OCI-LY3 (cell line): Measurements from ENCODE around the gene SLC28A3.

Source experiments
- H2AFZ ChIP-seq: fragments of 200-600, 300-600 bp; shearing (Covaris generic); 2 replicates; pipeline ENCODE4 v1.6.0; 2014; ENCODE audit warnings: antibody characterized with exemption, low read depth, low read length
- H3K27ac ChIP-seq: fragments of 200-600, 300-600 bp; sonication (generic); 2 replicates; pipeline ENCODE4 v1.5.1; 2014; ENCODE audit warnings: mild to moderate bottlenecking, low read length, moderate library complexity, mixed read lengths
- H3K27me3 ChIP-seq: fragments of 200-600, 300-600 bp; sonication (generic); 2 replicates; pipeline ENCODE4 v1.6.1; 2014; ENCODE audit warnings: low read depth, low read length, mixed read lengths
- H3K36me3 ChIP-seq: fragments of 200-600, 300-600 bp; sonication (generic); replicated peaks from 2 replicates; pipeline ENCODE3; 2014; ENCODE audit warnings: low read depth, low read length, mixed read lengths
- H3K4me1 ChIP-seq: fragments of 300-600, 200-600 bp; sonication (generic); 2 replicates; pipeline ENCODE4 v1.6.1; 2014; ENCODE audit warnings: low read length, mixed read lengths
- H3K4me2 ChIP-seq: fragments of 200-600, 300-600 bp; sonication (generic); 2 replicates; pipeline ENCODE4 v1.6.1; 2014; ENCODE audit warnings: low read length, mixed read lengths
- H3K4me3 ChIP-seq: fragments of 300-600, 200-600 bp; sonication (generic); 2 replicates; pipeline ENCODE4 v1.5.1; 2014; ENCODE audit warnings: antibody characterized with exemption, mild to moderate bottlenecking, low read length, moderate library complexity
- H3K79me2 ChIP-seq: fragments of 300-600, 200-600 bp; shearing (Covaris generic); 2 replicates; pipeline ENCODE4 v1.6.1; 2014; ENCODE audit warnings: mild to moderate bottlenecking, low read length, mixed read lengths
- H3K9ac ChIP-seq: fragments of 300-600, 200-600 bp; shearing (Covaris generic); 2 replicates; pipeline ENCODE4 v1.6.0; 2014; ENCODE audit warnings: mild to moderate bottlenecking, low read length, moderate library complexity
- H3K9me3 ChIP-seq: fragments of 200-600, 300-600 bp; shearing (Covaris generic); 2 replicates; pipeline ENCODE4 v1.6.1; 2014; ENCODE audit warnings: low read length, mixed read lengths; ENCODE audit not compliant: insufficient read depth
- H4K20me1 ChIP-seq: fragments of 200-600, 300-600 bp; sonication (generic); 2 replicates; pipeline ENCODE4 v1.6.1; 2016; ENCODE audit warnings: low read length, mixed read lengths; ENCODE audit not compliant: insufficient read depth
- CTCF ChIP-seq: fragments of 200-600, 300-600 bp; sonication (generic); IDR thresholded peaks from 2 replicates; pipeline ENCODE4 v1.5.1; 2014; ENCODE audit warnings: antibody characterized with exemption, low read length, low read depth
- EZH2phosphoT487 ChIP-seq: fragments of 200-600 bp; shearing (Covaris generic); IDR thresholded peaks from 2 replicates; pipeline ENCODE4 v1.6.1; 2018; ENCODE audit warnings: antibody characterized with exemption, mixed run types, low read depth

Gene SLC28A3

GRCh38 chr9:84304166-84304565 is 36.4 kb downstream of the SLC28A3 start:
- Histone ChIP-seq H3K27ac (no peak overlapping the region), H2AFZ (no peak overlapping the region), H3K4me1 (no peaks in the 10 kb centered on the region), H3K9ac (no peak overlapping the region), H4K20me1 (no peaks in the 10 kb centered on the region), H3K4me3 (no peak overlapping the region), H3K4me2 (no peak overlapping the region), H3K27me3 (no peaks in the 10 kb centered on the region), H3K79me2 (no peaks in the 10 kb centered on the region), H3K9me3 (no peaks in the 10 kb centered on the region), H3K36me3 (no peaks in the 10 kb centered on the region)
- TF ChIP-seq EZH2phosphoT487 (no peak), CTCF (no peak)

- Histone ChIP-seq H4K20me1 (no peaks in the 10 kb centered on the region), H3K9ac (no peak overlapping the region), H3K9me3 (no peaks in the 10 kb centered on the region), H3K4me1 (no peaks in the 10 kb centered on the region), H3K27ac (no peak overlapping the region), H2AFZ (no peak overlapping the region), H3K27me3 (no peaks in the 10 kb centered on the region), H3K36me3 (no peaks in the 10 kb centered on the region), H3K79me2 (no peaks in the 10 kb centered on the region), H3K4me3 (no peak overlapping the region), H3K4me2 (no peak overlapping the region)
- TF ChIP-seq CTCF (no peak), EZH2phosphoT487 (no peak)
Measured at GRCh38 chr9:84303061-84303460, 37.5 kb downstream of the SLC28A3 start.

- TF ChIP-seq EZH2phosphoT487 (no peak), CTCF (no peak)
- no peaks in the 10 kb centered on the region for H3K4me1 ChIP-seq
- H3K9me3 ChIP-seq, result no peaks in the 10 kb centered on the region
- no peaks in the 10 kb centered on the region for H4K20me1 ChIP-seq
- H3K27ac ChIP-seq, result no peak overlapping the region
- H3K27me3 ChIP-seq, result no peaks in the 10 kb centered on the region
- H3K79me2 ChIP-seq, result no peaks in the 10 kb centered on the region
- H3K4me3 ChIP-seq, result no peak overlapping the region
- no peak overlapping the region for H2AFZ ChIP-seq
- no peak overlapping the region for H3K4me2 ChIP-seq
- no peaks in the 10 kb centered on the region for H3K36me3 ChIP-seq
- H3K9ac ChIP-seq, result no peak overlapping the region
Measured at GRCh38 chr9:84301851-84302250, 38.7 kb downstream of the SLC28A3 start.

GRCh38 chr9:84300271-84300670 is 40.3 kb downstream of the SLC28A3 start:
- no peak for TF ChIP-seq EZH2phosphoT487
- no peak for TF ChIP-seq CTCF
- H3K9ac ChIP-seq, result no peak overlapping the region
- H2AFZ ChIP-seq, result no peak overlapping the region
- no peaks in the 10 kb centered on the region for H3K9me3 ChIP-seq
- H3K4me3 ChIP-seq, result no peak overlapping the region
- no peaks in the 10 kb centered on the region for H3K27me3 ChIP-seq
- H3K4me2 ChIP-seq, result no peak overlapping the region
- peaks cover 10% of the 10 kb centered on the region for H3K4me1 ChIP-seq
- no peaks in the 10 kb centered on the region for H4K20me1 ChIP-seq
- no peaks in the 10 kb centered on the region for H3K79me2 ChIP-seq
- no peaks in the 10 kb centered on the region for H3K36me3 ChIP-seq
- no peak overlapping the region for H3K27ac ChIP-seq
